ENCODE data around the gene GUCA2B. TPM values are rescaled to one million over a fixed set of nuclear protein-coding genes. Genes with fewer than 3 reads are reported as not detected.

The GUCA2B gene
- total and polyA plus RNA-seq, 2 of the 4 experiments (the other 2 are of a cell fraction), result not detected

DNA sequence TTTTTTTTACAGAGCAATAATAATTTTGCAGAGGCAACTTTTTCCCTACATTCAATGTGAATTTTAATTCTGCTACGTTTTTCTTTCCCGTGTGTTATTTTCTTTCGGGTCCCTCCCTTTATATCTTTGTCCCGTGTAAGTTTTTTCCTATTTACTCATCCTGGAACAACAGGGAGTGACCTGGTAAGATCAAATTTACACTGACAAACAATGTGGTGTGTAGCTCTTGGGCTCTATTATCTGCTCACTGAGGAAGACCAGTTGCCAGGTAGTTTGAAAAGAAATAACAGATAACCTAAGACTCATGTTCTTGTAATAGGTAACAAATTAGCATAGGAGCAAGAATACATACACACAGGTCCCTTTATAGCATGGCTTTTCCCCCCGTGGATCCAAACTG, 45.0 kb downstream of the GUCA2B start:
- H3K4ac ChIP-seq (ENCODE audit: low read depth, low read length), result no peak overlapping the region

More for the DNA sequence above, 45.0 kb downstream of the GUCA2B start:
- no peak overlapping the region for H3K4me2 ChIP-seq (ENCODE audit: low read depth, low read length)
- WGBS, 2 experiments (ENCODE audit: extremely low coverage in 2 of 2, insufficient read length in 1 of 2), result no CpG with 5 or more reads among the region's 5 CpGs
- BruUV-seq (replicated peaks), result no TSS peak
- H3K9ac ChIP-seq (ENCODE audit: low read depth, low read length), result no peak overlapping the region
- no peak overlapping the region for H3K14ac ChIP-seq (replicated peaks; ENCODE audit: low read depth, low read length)
- H3K9me1 ChIP-seq (ENCODE audit: insufficient read depth, low read length), result peaks cover 3% of the 10 kb centered on the region; the same call in 1 of the 2 replicates
- no peaks in the 10 kb centered on the region for H4K20me1 ChIP-seq (ENCODE audit: insufficient read depth, low read length)
- ChIA-PET POLR2A (ENCODE audit: unreplicated experiment) (no interaction called here), CTCF (no interaction called here)
- H4K5ac ChIP-seq (ENCODE audit: low read depth, low read length), result no peak overlapping the region
- no peak overlapping the region for H2BK5ac ChIP-seq (ENCODE audit: low read depth, low read length, poor library complexity, severe bottlenecking)
- ATAC-seq (ENCODE audit: low read depth) (no peak), DNase-seq (no peak)
- H3K36me3 ChIP-seq (ENCODE audit: control insufficient read depth, insufficient read depth, low read length), result peaks cover 10% of the 10 kb centered on the region
- no peak overlapping the region for H2BK120ac ChIP-seq (ENCODE audit: low read depth, low read length)
- intact Hi-C loops (cut with micrococcal nuclease), result no loop called here
- no peak overlapping the region for H3K4me3 ChIP-seq (ENCODE audit: insufficient read depth, low read depth, low read length)
- TF ChIP-seq RCOR1 (IDR thresholded peaks at IDR 0.05; ENCODE audit: insufficient replicate concordance, low read length) (no peak), FOS (IDR thresholded peaks at IDR 0.05; ENCODE audit: low read depth, low read length) (no peak)
- no peaks in the 10 kb centered on the region for H3K27me3 ChIP-seq (ENCODE audit: control insufficient read depth, insufficient read depth, low read length)
- no peaks in the 10 kb centered on the region for H3K4me1 ChIP-seq (ENCODE audit: control insufficient read depth, insufficient read depth, low read length)
- dilution Hi-C loops (cut with HindIII; ENCODE audit: low sequenced_read_pairs, unreplicated experiment), result no loop called here
- no peaks in the 10 kb centered on the region for H3K9me3 ChIP-seq (ENCODE audit: control insufficient read depth, insufficient read depth, low read length)
- H3K79me1 ChIP-seq (ENCODE audit: low read depth in 1 of 2, low read length in 2 of 2), result peaks cover 7 to 22% of the 10 kb centered on the region in 2 experiments; a peak in 3 of 4 replicates
- no peak overlapping the region for H2AFZ ChIP-seq (replicated peaks; ENCODE audit: low read length, poor library complexity)
- H2AK5ac ChIP-seq (ENCODE audit: low read depth, low read length), result no peak overlapping the region
- in situ Hi-C loops (cut with MboI; ENCODE audit: low sequenced_read_pairs), result no loop called here
- H3K27ac ChIP-seq (ENCODE audit: insufficient read depth, low read length), result no peak overlapping the region
- no peak overlapping the region for H3K23ac ChIP-seq (ENCODE audit: low read depth, low read length)
- H3K18ac ChIP-seq (ENCODE audit: low read depth, low read length), result no peak overlapping the region
- H4K91ac ChIP-seq (ENCODE audit: insufficient read depth, low read depth, low read length), result no peak overlapping the region
- no peak overlapping the region for H2AK9ac ChIP-seq (replicated peaks; ENCODE audit: low read depth, low read length, poor library complexity)
- no peak overlapping the region for H3K56ac ChIP-seq (ENCODE audit: extremely low read depth, insufficient read depth, low read length)
- H2BK20ac ChIP-seq (ENCODE audit: low read depth, low read length), result no peak overlapping the region
- no peak overlapping the region for H2BK15ac ChIP-seq (ENCODE audit: low read depth, low read length)
- no peak overlapping the region; a peak in 1 of 4 replicates for H4K8ac ChIP-seq (ENCODE audit: low read depth in 2 of 2, low read length in 2 of 2)

All from IMR-90 (cell line).